Left ventricle myocardium inferior (tissue), 1 donor: ENCODE measurements around the gene MAPK10. TPM values are rescaled to one million over a fixed set of nuclear protein-coding genes. Genes with fewer than 3 reads are reported as not detected.

Experiments
- DNase-seq: peaks from one replicate; pipeline ENCODE4 v3.0.0-alpha.2; 2020
- H3K27ac ChIP-seq: fragments of 200-600 bp; replicated peaks from 2 replicates; pipeline ENCODE4 v1.8.0; 2021
- H3K27me3 ChIP-seq: fragments of 200-600 bp; 2 replicates; pipeline ENCODE4 v1.8.0; 2021; ENCODE audit warnings: low read depth
- H3K36me3 ChIP-seq: fragments of 200-600 bp; 2 replicates; pipeline ENCODE4 v1.8.0; 2021
- H3K4me1 ChIP-seq: fragments of 200-600 bp; 2 replicates; pipeline ENCODE4 v1.8.0; 2021
- H3K4me3 ChIP-seq: fragments of 200-600 bp; 2 replicates; pipeline ENCODE4 v1.8.0; 2021; ENCODE audit warnings: mild to moderate bottlenecking, moderate library complexity
- H3K9me3 ChIP-seq: fragments of 200-600 bp; replicated peaks from 2 replicates; pipeline ENCODE4 v1.8.0; 2021
- intact Hi-C: fragments of 100-400 bp; cut with micrococcal nuclease; formaldehyde crosslinking; loops from one replicate; pipeline ENCODE4 v1.11.0; 2022
- total RNA-seq: library from RNA; stranded (reverse); fragmentation: NEBNext Ultra II Directional; extraction: Animal tissue kit (Norgen Biotek cat#: 25700); gene quantifications from one replicate; pipeline ENCODE4 v1.2.1, GENCODE V29; 2021
- TF ChIP-seq, protein P1 (sequence below): fragments of 200-600 bp; IDR thresholded peaks from 2 replicates; pipeline ENCODE4 v1.8.0; 2021; ENCODE audit warnings: antibody characterized with exemption, mild to moderate bottlenecking, borderline replicate concordance
- donor health status: DM: no; HTN: yes; CAD: no; lungs with severe emphysema.

Gene MAPK10
- total RNA-seq, 1 donor from 2014 or later = 4.0 TPM

DNA sequence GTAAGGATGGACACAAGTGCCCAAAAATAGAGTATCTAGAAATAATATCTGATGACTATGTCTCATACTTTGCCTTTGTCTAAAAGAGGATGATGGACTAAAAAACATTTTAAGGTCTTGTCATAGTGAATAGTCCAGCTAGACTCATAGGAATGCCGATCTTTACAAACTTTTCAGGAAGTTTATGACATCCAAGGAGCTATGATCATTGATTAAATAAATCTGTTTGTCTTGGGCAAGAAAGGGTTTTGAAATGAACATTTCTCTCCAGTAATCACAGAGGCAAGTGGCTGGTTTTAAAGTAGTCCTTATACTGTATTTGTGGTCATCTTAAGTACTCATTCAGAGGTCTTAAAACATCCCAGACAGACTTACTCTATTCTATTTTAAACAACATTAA, 109.8 kb downstream of the MAPK10 start:
- H3K9me3 ChIP-seq = peaks cover 16% of the 10 kb centered on the region
- DNase-seq = no peak
- TF ChIP-seq, protein P1, sequence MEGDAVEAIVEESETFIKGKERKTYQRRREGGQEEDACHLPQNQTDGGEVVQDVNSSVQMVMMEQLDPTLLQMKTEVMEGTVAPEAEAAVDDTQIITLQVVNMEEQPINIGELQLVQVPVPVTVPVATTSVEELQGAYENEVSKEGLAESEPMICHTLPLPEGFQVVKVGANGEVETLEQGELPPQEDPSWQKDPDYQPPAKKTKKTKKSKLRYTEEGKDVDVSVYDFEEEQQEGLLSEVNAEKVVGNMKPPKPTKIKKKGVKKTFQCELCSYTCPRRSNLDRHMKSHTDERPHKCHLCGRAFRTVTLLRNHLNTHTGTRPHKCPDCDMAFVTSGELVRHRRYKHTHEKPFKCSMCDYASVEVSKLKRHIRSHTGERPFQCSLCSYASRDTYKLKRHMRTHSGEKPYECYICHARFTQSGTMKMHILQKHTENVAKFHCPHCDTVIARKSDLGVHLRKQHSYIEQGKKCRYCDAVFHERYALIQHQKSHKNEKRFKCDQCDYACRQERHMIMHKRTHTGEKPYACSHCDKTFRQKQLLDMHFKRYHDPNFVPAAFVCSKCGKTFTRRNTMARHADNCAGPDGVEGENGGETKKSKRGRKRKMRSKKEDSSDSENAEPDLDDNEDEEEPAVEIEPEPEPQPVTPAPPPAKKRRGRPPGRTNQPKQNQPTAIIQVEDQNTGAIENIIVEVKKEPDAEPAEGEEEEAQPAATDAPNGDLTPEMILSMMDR = no peak

DNA sequence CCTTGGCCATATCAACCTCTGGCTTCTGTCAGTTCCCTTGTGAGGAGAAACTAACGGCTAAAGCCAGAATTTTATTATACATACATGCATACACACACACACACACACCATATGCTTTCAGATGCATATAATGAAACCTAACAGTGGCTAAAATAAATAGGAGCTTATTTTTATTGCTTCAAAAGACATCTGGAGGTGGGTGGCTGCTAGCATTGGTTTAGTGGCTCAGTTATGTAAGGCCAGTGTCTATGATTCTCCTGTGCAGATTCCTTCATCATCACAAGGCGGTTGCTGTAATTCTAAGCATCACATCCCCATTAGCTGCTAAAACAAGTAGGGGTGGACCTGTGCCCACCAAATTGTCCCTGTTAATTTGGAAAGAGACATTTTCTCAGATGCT, 110.8 kb downstream of the MAPK10 start:
- Histone ChIP-seq H3K27ac (no peak overlapping the region), H3K36me3 (no peaks in the 10 kb centered on the region), H3K4me1 (no peaks in the 10 kb centered on the region), H3K9me3 (peaks cover 16% of the 10 kb centered on the region), H3K4me3 (no peak overlapping the region), H3K27me3 (no peaks in the 10 kb centered on the region)
- DNase-seq = no peak
- TF ChIP-seq, protein P1 = no peak
- intact Hi-C loops = no loop called here

More for the DNA sequence above, 109.8 kb downstream of the MAPK10 start:
- Histone ChIP-seq H3K27ac (no peak overlapping the region), H3K27me3 (no peaks in the 10 kb centered on the region), H3K4me3 (no peak overlapping the region), H3K36me3 (no peaks in the 10 kb centered on the region), H3K4me1 (no peaks in the 10 kb centered on the region)
- intact Hi-C loops = no loop called here

DNA sequence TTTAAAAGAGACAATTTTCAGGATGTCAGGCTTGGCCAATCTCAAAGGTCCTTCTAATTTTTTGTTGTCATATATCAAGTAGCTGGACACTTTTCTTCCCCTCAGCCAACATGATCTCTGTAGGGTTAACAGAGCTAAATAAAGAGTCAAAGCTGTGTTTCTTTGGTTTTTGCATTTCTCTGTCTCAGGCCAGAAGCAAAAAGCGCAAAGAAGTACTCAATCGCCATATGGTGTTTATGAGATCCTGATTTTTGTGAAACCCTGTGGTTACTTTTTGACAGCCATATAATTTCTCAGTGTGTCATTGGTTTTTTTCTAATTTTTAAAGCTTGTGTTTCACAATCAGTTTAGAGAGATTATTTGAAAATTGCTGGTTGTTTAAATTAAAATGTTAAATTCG, 111.9 kb downstream of the MAPK10 start:
- TF ChIP-seq, protein P1 = no peak
- no peak for DNase-seq
- Histone ChIP-seq H3K4me1 (no peaks in the 10 kb centered on the region), H3K27me3 (no peaks in the 10 kb centered on the region), H3K36me3 (no peaks in the 10 kb centered on the region), H3K4me3 (no peak overlapping the region), H3K9me3 (peaks cover 16% of the 10 kb centered on the region), H3K27ac (no peak overlapping the region)
- intact Hi-C loops = no loop called here

DNA sequence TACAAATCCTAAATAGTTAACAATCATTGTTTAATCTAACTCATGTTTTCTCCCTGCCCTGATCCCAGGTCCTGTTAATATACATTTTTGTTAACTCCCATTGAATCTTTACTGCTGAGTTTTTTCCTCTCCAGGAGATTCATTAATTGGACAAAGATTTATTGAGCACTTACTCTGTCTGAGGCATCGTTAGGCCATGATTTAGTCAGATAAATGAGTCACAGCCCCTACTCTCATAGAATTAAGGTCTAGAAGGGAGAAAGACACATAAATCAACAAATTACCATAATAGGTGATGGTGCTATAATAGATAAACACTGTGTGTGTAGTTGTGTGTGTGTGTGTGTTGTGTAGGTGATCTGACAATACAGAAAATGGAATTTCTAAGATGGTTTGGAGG, 112.5 kb downstream of the MAPK10 start:
- Histone ChIP-seq H3K4me3 (no peak overlapping the region), H3K9me3 (peaks cover 16% of the 10 kb centered on the region), H3K36me3 (no peaks in the 10 kb centered on the region), H3K27ac (no peak overlapping the region), H3K4me1 (no peaks in the 10 kb centered on the region), H3K27me3 (no peaks in the 10 kb centered on the region)
- intact Hi-C loops = no loop called here
- TF ChIP-seq, protein P1 = no peak
- DNase-seq = no peak

DNA sequence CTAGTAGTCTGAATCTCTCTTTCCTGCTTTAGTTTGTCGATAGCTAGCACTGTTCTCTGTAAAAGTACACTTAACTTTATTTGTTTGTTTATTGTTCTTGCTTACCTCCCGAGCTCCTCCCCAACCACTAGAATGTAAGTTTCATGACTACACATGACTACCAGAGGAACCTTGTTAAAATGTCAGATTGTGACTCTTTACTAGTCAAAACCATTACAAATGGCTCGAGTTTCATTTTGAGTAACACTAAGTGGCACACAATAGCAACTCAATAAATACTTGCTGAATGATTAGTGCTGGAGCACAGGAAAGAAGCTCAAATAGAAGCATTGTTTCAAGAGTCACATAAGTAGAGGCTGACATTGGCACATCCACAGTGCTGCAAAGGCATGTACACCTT, 116.1 kb downstream of the MAPK10 start:
- no peaks in the 10 kb centered on the region for H3K4me1 ChIP-seq
- intact Hi-C loops = no loop called here

More for the DNA sequence above, 116.1 kb downstream of the MAPK10 start:
- DNase-seq = no peak
- no peaks in the 10 kb centered on the region for H3K36me3 ChIP-seq
- TF ChIP-seq, protein P1 = no peak
- H3K27me3 ChIP-seq = no peaks in the 10 kb centered on the region
- no peak overlapping the region for H3K27ac ChIP-seq
- H3K9me3 ChIP-seq = peaks cover 22% of the 10 kb centered on the region
- no peak overlapping the region for H3K4me3 ChIP-seq
